Neural cell (in vitro differentiated cells): ENCODE results near the gene TM9SF1. TPM values are rescaled to one million over a fixed set of nuclear protein-coding genes. Genes with fewer than 3 reads are reported as not detected.
"Not testable (repeated sequence)": the region's sequence is repeated elsewhere in the genome, so short reads cannot be mapped to it uniquely, and the experiment has no call there.

Experiments used
- H2AFZ ChIP-seq: fragments of 200-600, 300-800 bp; sonication (generic), shearing (Covaris generic); 2 replicates; pipeline ENCODE4 v1.6.0; 2014; ENCODE audit warnings: low read depth, mild to moderate bottlenecking, antibody characterized with exemption, low read length, moderate library complexity
- H3F3A ChIP-seq: fragments of 200-600 bp; shearing (Covaris generic); 2 replicates; pipeline ENCODE4 v1.6.1; 2016; ENCODE audit warnings: mild to moderate bottlenecking, moderate library complexity, mixed read lengths, antibody characterized with exemption, low read length; ENCODE audit not compliant: insufficient read depth, poor library complexity, severe bottlenecking
- H3K27ac ChIP-seq: fragments of 200-600, 300-800 bp; sonication (generic), shearing (Covaris generic); 2 replicates; pipeline ENCODE4 v1.5.1; 2014; ENCODE audit warnings: mild to moderate bottlenecking, low read length, moderate library complexity
- H3K27me3 ChIP-seq: fragments of 300-800, 200-600 bp; sonication (generic), shearing (Covaris generic); 2 replicates; pipeline ENCODE4 v1.6.0; 2014; ENCODE audit warnings: mild to moderate bottlenecking, low read depth, low read length, moderate library complexity; ENCODE audit not compliant: insufficient read depth
- H3K36me3 ChIP-seq: fragments of 300-800, 200-600 bp; sonication (generic), shearing (Covaris generic); 2 replicates; pipeline ENCODE4 v1.5.1; 2014; ENCODE audit warnings: mild to moderate bottlenecking, antibody characterized with exemption, low read length, moderate library complexity; ENCODE audit not compliant: insufficient read depth
- H3K4me2 ChIP-seq: fragments of 300-800, 200-600 bp; sonication (generic), shearing (Covaris generic); 2 replicates; pipeline ENCODE4 v1.6.0; 2014; ENCODE audit warnings: mild to moderate bottlenecking, low read length
- H3K4me3 ChIP-seq: fragments of 300-800, 200-600 bp; sonication (generic), shearing (Covaris generic); 2 replicates; pipeline ENCODE4 v1.5.1; 2014; ENCODE audit warnings: mild to moderate bottlenecking, low read length, moderate library complexity
- H3K79me2 ChIP-seq: fragments of 200-600 bp; shearing (Covaris generic); replicated peaks from 2 replicates; pipeline ENCODE4 v1.6.0; 2014; ENCODE audit warnings: mild to moderate bottlenecking, low read length, moderate library complexity; ENCODE audit not compliant: insufficient read depth
- H3K9ac ChIP-seq: fragments of 300-800, 200-600 bp; sonication (generic), shearing (Covaris generic); 2 replicates; pipeline ENCODE4 v1.6.1; 2016; ENCODE audit warnings: mild to moderate bottlenecking, low read length, mixed read lengths
- H3K9me2 ChIP-seq: fragments of 200-600 bp; shearing (Covaris generic); 2 replicates; pipeline ENCODE4 v1.6.1; 2016; ENCODE audit warnings: mild to moderate bottlenecking, low read length, mixed read lengths; ENCODE audit not compliant: insufficient read depth
- H3K9me3 ChIP-seq: fragments of 200-600, 300-800 bp; sonication (generic), shearing (Covaris generic); 2 replicates; pipeline ENCODE4 v1.6.1; 2016; ENCODE audit warnings: mild to moderate bottlenecking, mixed run types, low read length, moderate library complexity, mixed read lengths
- H4K20me1 ChIP-seq: fragments of 200-600 bp; shearing (Covaris generic); 2 replicates; pipeline ENCODE4 v1.6.1; 2016; ENCODE audit warnings: mild to moderate bottlenecking, mixed run types; ENCODE audit not compliant: insufficient read depth
- EP300 ChIP-seq: fragments of 450-650 bp; conservative IDR thresholded peaks from 2 replicates; pipeline ENCODE4 v1.6.1; 2014; ENCODE audit warnings: antibody characterized with exemption, mild to moderate bottlenecking, moderate library complexity; ENCODE audit not compliant: poor library complexity, severe bottlenecking
- EZH2 ChIP-seq: fragments of 200-600, 300-800 bp; shearing (Covaris generic), sonication (generic); IDR thresholded peaks from 2 replicates; pipeline ENCODE4 v1.6.1; 2014; ENCODE audit warnings: antibody characterized with exemption, low read length, borderline replicate concordance, mild to moderate bottlenecking; ENCODE audit not compliant: insufficient read depth, poor library complexity, severe bottlenecking
- MXI1 ChIP-seq: fragments of 450-650 bp; conservative IDR thresholded peaks from 2 replicates; pipeline ENCODE4 v1.6.1; 2014; ENCODE audit warnings: antibody characterized with exemption, mild to moderate bottlenecking; ENCODE audit not compliant: poor library complexity, severe bottlenecking
- POLR2AphosphoS5 ChIP-seq: IDR thresholded peaks from 2 replicates; pipeline ENCODE4 v1.6.1; 2012
- RAD21 ChIP-seq: fragments of 450-650 bp; conservative IDR thresholded peaks from 2 replicates; pipeline ENCODE4 v1.6.1; 2014; ENCODE audit warnings: antibody characterized with exemption, mild to moderate bottlenecking, moderate library complexity
- SMC3 ChIP-seq: fragments of 450-650 bp; conservative IDR thresholded peaks from 2 replicates; pipeline ENCODE4 v1.6.1; 2014; ENCODE audit warnings: antibody characterized with exemption, mild to moderate bottlenecking, moderate library complexity; ENCODE audit not compliant: poor library complexity
- TAF1 ChIP-seq: IDR thresholded peaks from 2 replicates; pipeline ENCODE4 v1.6.1; 2012; ENCODE audit warnings: low read depth
- polyA plus RNA-seq: library from polyadenylated mRNA; depleted of rRNA; stranded (reverse); fragments of >200 nt; gene quantifications from 2 replicates; pipeline ENCODE4 v1.2.3, GENCODE V29; 2014
- TF ChIP-seq, protein P1 (sequence below): IDR thresholded peaks from 2 replicates; pipeline ENCODE4 v1.6.1; 2012; ENCODE audit warnings: borderline replicate concordance
- TF ChIP-seq, protein P2 (sequence below): fragments of 450-650 bp; IDR thresholded peaks from 2 replicates; pipeline ENCODE4 v1.5.1; 2014; ENCODE audit warnings: antibody characterized with exemption, mild to moderate bottlenecking, moderate library complexity; ENCODE audit not compliant: poor library complexity, severe bottlenecking

TM9SF1 gene
- polyA plus RNA-seq, 1 donor from 2014 or later, result 25.1 TPM

DNA sequence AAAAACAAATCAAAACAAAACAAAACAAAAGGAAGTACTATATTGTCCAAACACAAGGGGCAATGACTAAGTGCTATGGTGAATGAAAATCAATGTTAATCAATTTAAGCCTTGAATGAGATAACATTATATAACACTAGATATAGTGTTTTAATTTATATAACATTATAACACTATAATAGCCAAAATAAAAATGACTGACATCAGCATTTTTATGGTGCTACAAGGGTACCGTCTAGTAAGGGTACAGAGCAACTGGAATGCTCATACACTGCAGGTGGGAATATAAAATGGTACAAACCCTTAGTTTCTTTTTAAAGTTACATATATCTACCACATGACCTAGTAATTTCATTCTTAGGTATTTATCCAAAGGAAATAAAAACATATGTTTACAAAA is 31.2 kb upstream of the TM9SF1 start:
- Histone ChIP-seq H3K27ac (no peak overlapping the region), H3K9me2 (no peaks in the 10 kb centered on the region)
- TF ChIP-seq TAF1, result no peak
- TF ChIP-seq RAD21, result no peak
- no peak for TF ChIP-seq POLR2AphosphoS5
- TF ChIP-seq, protein P1, sequence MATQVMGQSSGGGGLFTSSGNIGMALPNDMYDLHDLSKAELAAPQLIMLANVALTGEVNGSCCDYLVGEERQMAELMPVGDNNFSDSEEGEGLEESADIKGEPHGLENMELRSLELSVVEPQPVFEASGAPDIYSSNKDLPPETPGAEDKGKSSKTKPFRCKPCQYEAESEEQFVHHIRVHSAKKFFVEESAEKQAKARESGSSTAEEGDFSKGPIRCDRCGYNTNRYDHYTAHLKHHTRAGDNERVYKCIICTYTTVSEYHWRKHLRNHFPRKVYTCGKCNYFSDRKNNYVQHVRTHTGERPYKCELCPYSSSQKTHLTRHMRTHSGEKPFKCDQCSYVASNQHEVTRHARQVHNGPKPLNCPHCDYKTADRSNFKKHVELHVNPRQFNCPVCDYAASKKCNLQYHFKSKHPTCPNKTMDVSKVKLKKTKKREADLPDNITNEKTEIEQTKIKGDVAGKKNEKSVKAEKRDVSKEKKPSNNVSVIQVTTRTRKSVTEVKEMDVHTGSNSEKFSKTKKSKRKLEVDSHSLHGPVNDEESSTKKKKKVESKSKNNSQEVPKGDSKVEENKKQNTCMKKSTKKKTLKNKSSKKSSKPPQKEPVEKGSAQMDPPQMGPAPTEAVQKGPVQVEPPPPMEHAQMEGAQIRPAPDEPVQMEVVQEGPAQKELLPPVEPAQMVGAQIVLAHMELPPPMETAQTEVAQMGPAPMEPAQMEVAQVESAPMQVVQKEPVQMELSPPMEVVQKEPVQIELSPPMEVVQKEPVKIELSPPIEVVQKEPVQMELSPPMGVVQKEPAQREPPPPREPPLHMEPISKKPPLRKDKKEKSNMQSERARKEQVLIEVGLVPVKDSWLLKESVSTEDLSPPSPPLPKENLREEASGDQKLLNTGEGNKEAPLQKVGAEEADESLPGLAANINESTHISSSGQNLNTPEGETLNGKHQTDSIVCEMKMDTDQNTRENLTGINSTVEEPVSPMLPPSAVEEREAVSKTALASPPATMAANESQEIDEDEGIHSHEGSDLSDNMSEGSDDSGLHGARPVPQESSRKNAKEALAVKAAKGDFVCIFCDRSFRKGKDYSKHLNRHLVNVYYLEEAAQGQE, result no peak
- TF ChIP-seq EZH2, result no peak
- TF ChIP-seq MXI1, result no peak
- no peak for TF ChIP-seq SMC3
- TF ChIP-seq, protein P2, sequence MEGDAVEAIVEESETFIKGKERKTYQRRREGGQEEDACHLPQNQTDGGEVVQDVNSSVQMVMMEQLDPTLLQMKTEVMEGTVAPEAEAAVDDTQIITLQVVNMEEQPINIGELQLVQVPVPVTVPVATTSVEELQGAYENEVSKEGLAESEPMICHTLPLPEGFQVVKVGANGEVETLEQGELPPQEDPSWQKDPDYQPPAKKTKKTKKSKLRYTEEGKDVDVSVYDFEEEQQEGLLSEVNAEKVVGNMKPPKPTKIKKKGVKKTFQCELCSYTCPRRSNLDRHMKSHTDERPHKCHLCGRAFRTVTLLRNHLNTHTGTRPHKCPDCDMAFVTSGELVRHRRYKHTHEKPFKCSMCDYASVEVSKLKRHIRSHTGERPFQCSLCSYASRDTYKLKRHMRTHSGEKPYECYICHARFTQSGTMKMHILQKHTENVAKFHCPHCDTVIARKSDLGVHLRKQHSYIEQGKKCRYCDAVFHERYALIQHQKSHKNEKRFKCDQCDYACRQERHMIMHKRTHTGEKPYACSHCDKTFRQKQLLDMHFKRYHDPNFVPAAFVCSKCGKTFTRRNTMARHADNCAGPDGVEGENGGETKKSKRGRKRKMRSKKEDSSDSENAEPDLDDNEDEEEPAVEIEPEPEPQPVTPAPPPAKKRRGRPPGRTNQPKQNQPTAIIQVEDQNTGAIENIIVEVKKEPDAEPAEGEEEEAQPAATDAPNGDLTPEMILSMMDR, result no peak
- TF ChIP-seq EP300, result no peak

DNA sequence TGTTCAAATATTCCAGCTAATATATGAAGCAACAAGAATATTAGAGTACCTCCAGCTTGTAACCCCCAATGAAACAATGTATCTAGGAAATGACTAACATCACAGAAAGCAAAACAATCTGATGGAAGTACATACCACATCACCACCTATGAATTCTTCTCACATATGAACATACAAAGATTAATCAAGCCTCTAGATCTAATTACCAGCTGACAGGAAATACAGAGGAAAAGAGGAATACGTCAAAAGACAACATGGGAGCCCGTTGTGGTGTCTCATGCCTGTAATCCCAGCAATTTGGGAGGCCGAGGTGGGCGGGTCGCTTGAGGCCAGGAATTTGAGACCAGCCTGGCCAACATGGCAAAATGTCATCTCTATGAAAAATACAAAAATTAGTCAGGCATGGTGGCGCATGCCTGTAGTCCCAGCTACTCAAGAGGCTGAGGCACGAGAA is 29.4 kb upstream of the TM9SF1 start:
- no peak overlapping the region for H3K4me3 ChIP-seq
- no peaks in the 10 kb centered on the region for H3K27me3 ChIP-seq
- no peak overlapping the region for H3K9ac ChIP-seq
- no peaks in the 10 kb centered on the region for H3K36me3 ChIP-seq
- no peaks in the 10 kb centered on the region for H4K20me1 ChIP-seq
- H3K27ac ChIP-seq, result no peak overlapping the region
- H3F3A ChIP-seq, result no peaks in the 10 kb centered on the region
- no peak overlapping the region for H3K4me2 ChIP-seq
- no peak for TF ChIP-seq SMC3
- TF ChIP-seq TAF1, result no peak
- TF ChIP-seq EP300, result no peak
- no peak for TF ChIP-seq POLR2AphosphoS5
- TF ChIP-seq, protein P2, result no peak
- H2AFZ ChIP-seq, result no peak overlapping the region
- no peaks in the 10 kb centered on the region for H3K9me3 ChIP-seq
- H3K79me2 ChIP-seq, result peaks cover 16% of the 10 kb centered on the region
- no peaks in the 10 kb centered on the region for H3K9me2 ChIP-seq

More for the DNA sequence above, 31.2 kb upstream of the TM9SF1 start:
- Histone ChIP-seq H3K9ac (no peak overlapping the region), H2AFZ (no peak overlapping the region), H3K36me3 (no peaks in the 10 kb centered on the region), H4K20me1 (no peaks in the 10 kb centered on the region), H3K79me2 (peaks cover 26% of the 10 kb centered on the region), H3F3A (no peaks in the 10 kb centered on the region), H3K4me2 (no peak overlapping the region), H3K27me3 (no peaks in the 10 kb centered on the region), H3K9me3 (no peaks in the 10 kb centered on the region), H3K4me3 (no peak overlapping the region)

DNA sequence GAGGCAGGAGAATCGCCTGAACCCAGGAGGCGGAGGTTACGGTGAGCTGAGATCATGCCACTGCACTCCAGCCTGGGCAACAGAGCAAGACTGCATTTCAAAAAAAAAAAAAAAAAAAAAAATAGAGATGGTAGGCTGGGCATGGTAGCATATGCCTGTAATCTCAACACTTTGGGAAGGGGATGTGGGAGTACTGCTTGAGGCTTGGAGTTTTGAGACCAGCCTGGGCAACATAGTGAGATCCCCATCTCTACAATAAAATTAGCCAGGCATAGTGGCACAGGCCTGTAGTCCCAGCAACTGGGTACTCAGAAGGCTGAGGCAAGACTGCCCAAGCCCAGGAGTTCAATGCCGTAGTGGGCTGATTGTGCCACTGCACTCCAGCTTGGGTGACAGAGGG is 27.7 kb upstream of the TM9SF1 start:
- not testable (repeated sequence) for H3K4me2 ChIP-seq, H4K20me1 ChIP-seq

More for the DNA sequence above, 27.7 kb upstream of the TM9SF1 start:
- H3K79me2 ChIP-seq, H3K9ac ChIP-seq, H3F3A ChIP-seq, H3K36me3 ChIP-seq, H2AFZ ChIP-seq, H3K4me3 ChIP-seq, H3K9me3 ChIP-seq, H3K27me3 ChIP-seq, H3K9me2 ChIP-seq, H3K27ac ChIP-seq: not testable (repeated sequence)
